Mucosa of descending colon (tissue), 3 donors: ENCODE data around the gene SLC7A6OS. TPM values are rescaled to one million over a fixed set of nuclear protein-coding genes. Genes with fewer than 3 reads are reported as not detected.

ENCODE experiments used
- ATAC-seq: fragments of 200-7000 bp; cut with Tn5 transposase; one replicate; pipeline ENCODE4 v1.9.1; 2020; ENCODE audit warnings: mild to moderate bottlenecking, moderate library complexity
- DNase-seq, 3 donors: peaks; one replicate each; pipeline ENCODE4 v3.0.0-alpha.2; 2020
- H3K36me3 ChIP-seq: fragments of 200-600 bp; one replicate; pipeline ENCODE4 v1.8.0; 2021; ENCODE audit warnings: low read depth, mild to moderate bottlenecking
- H3K4me1 ChIP-seq: fragments of 200-600 bp; one replicate; pipeline ENCODE4 v1.8.0; 2021; ENCODE audit warnings: low read depth, mild to moderate bottlenecking
- H3K4me3 ChIP-seq: fragments of 200-600 bp; one replicate; pipeline ENCODE4 v1.8.0; 2021; ENCODE audit warnings: mild to moderate bottlenecking
- H3K9me3 ChIP-seq: fragments of 200-600 bp; one replicate; pipeline ENCODE4 v1.8.0; 2021; ENCODE audit warnings: mild to moderate bottlenecking
- CTCF ChIP-seq: fragments of 200-600 bp; IDR thresholded peaks from one replicate; pipeline ENCODE4 v1.8.0; 2022; ENCODE audit warnings: antibody characterized with exemption, mild to moderate bottlenecking
- intact Hi-C, 2 donors: fragments of 100-400 bp; cut with DNase I in 1 of 2; cut with micrococcal nuclease in 1 of 2; formaldehyde crosslinking; loops; one replicate each; pipeline versions ENCODE4 v1.11.0 to v1.11.1; 2022; cut with DNase I, micrococcal nuclease
- total RNA-seq, 3 donors: library from RNA; stranded (reverse); fragmentation: NEBNext Ultra II Directional in 2 of 3; extraction: Animal tissue kit (Norgen Biotek cat#: 25700) in 2 of 3; gene quantifications; one replicate each; pipeline versions ENCODE4 v1.2.1 to v1.2.4, GENCODE V29; 2021 to 2023
- donor health status: DM: no; HTN: no; CAD: no; lungs with moderate emphysema.
- donor health status: DM: no; HTN: no; CAD: no.
- donor health status: DM: no; HTN: yes; CAD: no.

Gene SLC7A6OS
- total RNA-seq, 3 donors from 2014 or later = 16.2 to 22.0 (median 18.4) TPM

DNA sequence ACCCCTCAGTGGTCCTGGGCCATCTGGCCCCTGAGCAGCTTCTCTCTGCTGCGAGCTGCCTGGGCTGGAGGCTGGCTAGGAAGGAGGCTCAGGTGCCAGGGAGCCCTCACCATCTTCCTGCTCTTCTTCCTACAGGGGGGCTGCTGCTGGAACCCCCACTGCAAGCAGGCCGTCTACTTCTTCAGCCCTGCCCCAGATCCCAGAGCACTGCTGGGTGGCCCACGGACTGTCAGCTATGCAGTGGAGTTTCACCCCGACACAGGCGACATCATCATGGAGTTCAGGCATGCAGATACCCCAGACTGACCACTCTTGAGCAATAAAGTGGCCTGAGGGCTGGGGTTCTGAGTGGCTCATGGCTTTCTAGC lies 46.2 kb upstream of the SLC7A6OS start:
- H3K4me3 ChIP-seq = no peak overlapping the region
- H3K9me3 ChIP-seq = no peaks in the 10 kb centered on the region
- no peak for TF ChIP-seq CTCF
- peaks cover 4% of the 10 kb centered on the region for H3K4me1 ChIP-seq
- DNase-seq (no peak), ATAC-seq (no peak)
- intact Hi-C loops = no loop called here
- no peaks in the 10 kb centered on the region for H3K36me3 ChIP-seq

DNA sequence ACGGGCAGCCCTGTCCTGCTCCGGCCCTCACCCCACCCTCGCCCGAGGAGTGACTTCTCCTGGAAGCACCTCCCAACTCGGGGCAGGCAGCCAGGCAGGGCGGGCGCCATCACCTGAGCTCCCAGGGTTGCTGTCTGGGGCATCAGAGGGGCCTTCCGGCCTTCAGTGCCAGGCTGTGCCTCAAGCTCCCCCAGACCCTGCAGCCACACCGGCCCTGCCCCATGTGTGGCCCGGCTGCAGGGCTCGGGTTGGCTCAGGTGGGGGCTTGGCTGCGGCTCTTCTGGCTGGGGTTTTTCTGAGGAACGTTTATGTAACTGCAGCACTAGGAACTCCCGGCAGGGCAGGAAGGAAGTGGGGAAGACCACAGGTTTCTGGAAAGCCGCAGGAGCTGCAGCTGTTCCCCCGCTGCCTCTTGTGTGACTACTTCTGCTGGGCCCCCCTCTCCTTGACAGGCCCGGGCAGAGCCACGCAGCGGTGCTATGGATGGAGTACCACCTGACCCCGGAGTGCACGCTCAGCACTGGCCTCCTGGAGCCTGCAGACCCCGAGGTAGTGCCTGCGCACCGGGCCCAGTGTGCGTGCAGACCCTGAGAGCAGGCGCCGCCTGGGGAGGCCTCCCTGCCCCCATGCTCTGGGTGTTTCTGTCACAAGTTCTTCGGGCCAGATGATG lies 45.6 kb upstream of the SLC7A6OS start:
- no peaks in the 10 kb centered on the region for H3K9me3 ChIP-seq
- no peak for TF ChIP-seq CTCF
- DNase-seq (peak; percentile 66 to 70 (median 67)), ATAC-seq (peak; percentile 15)
- H3K4me3 ChIP-seq = no peak overlapping the region
- intact Hi-C loops = no loop called here
- no peaks in the 10 kb centered on the region for H3K36me3 ChIP-seq
- H3K4me1 ChIP-seq = peaks cover 8% of the 10 kb centered on the region

GRCh38 chr16:68355447-68356248 lies 44.9 kb upstream of the SLC7A6OS start:
- Histone ChIP-seq H3K4me1 (peaks cover 10% of the 10 kb centered on the region), H3K9me3 (no peaks in the 10 kb centered on the region), H3K36me3 (no peaks in the 10 kb centered on the region), H3K4me3 (no peak overlapping the region)
- intact Hi-C loops = no loop called here
- ATAC-seq (no peak), DNase-seq (peak in 1 of 3 donors; percentile 54)
- no peak for TF ChIP-seq CTCF

- DNase-seq = peak in 2 of 3 donors; percentile 25 to 47
- Histone ChIP-seq H3K4me3 (no peak overlapping the region), H3K9me3 (no peaks in the 10 kb centered on the region), H3K4me1 (peaks cover 10% of the 10 kb centered on the region), H3K36me3 (no peaks in the 10 kb centered on the region)
- ATAC-seq = no peak
- intact Hi-C loops = no loop called here
- no peak for TF ChIP-seq CTCF
Measured at GRCh38 chr16:68354816-68355215, 44.1 kb upstream of the SLC7A6OS start.

GRCh38 chr16:68353366-68353765 lies 42.6 kb upstream of the SLC7A6OS start:
- intact Hi-C loops = no loop called here
- DNase-seq = peak in 1 of 3 donors; percentile 24
- H3K4me1 ChIP-seq = peaks cover 10% of the 10 kb centered on the region
- H3K36me3 ChIP-seq = no peaks in the 10 kb centered on the region
- H3K4me3 ChIP-seq = no peak overlapping the region
- ATAC-seq = no peak
- no peaks in the 10 kb centered on the region for H3K9me3 ChIP-seq
- TF ChIP-seq CTCF = no peak
